ENCODE results near the gene UMOD.

Gene UMOD

GRCh38 chr16:20352615-20353014, at the start of gene UMOD:
UMOD (minus strand) TSS chr16:20352715; CDS start chr16:20350737, 1,978 bp downstream.
- DNase-seq = no peak

GRCh38 chr16:20401475-20402016, 49.0 kb upstream of the UMOD start:
- no peak for DNase-seq

GRCh38 chr16:20401066-20401465, 48.6 kb upstream of the UMOD start:
- DNase-seq = no peak

GRCh38 chr16:20399185-20399584, 46.7 kb upstream of the UMOD start:
- DNase-seq = no peak

DNA sequence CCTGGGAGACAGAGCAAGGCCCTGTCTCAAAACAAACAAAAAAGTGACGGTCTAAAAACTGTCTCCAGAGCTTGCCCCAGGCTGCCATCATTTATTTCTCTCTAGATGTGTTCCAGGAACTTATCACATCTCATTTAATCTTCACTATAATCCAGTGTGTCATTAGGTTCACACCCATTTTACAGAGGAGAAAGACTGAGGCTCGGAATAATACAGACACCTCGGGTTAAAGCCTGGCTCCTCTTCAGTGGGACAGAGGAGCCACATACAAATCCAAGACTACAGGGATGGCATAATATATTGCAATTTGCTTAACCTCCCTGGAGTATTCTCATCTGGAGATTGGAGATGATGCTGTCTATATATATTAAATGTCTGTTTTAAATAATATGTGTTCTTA, 46.1 kb upstream of the UMOD start:
- no peak for DNase-seq

DNA sequence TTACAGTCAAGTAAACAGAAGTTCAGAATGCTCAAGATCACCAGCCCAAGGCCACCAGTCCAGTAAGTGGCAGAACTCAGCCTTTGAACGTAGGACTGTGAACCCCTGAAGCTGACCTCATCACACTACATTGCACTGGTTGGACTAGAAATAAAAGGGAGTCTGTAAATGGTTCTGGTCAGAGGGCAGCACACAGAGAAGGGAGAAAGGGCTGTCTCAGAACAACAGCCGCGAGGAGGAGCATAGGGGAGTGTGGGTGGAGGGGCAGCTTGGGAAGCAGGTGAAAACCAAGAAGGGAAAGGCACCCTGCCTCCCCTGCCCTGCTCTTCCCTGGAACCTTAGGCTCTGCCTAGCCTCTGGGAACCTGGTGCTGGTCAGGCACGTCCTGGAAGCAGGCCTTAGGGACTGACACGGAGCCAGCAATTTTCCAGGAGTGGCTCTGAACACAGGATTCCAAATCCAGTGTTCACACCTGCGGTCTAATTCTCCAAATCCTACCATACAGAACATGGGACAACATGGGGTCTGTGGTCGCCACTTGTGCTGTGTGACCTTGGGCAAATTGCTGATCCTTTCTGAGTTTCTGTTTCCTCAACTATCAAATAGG, 45.1 kb upstream of the UMOD start:
- DNase-seq = no peak

- no peak for DNase-seq
These were observed 44.4 kb upstream of the UMOD start for GRCh38 chr16:20396846-20397467.

DNA sequence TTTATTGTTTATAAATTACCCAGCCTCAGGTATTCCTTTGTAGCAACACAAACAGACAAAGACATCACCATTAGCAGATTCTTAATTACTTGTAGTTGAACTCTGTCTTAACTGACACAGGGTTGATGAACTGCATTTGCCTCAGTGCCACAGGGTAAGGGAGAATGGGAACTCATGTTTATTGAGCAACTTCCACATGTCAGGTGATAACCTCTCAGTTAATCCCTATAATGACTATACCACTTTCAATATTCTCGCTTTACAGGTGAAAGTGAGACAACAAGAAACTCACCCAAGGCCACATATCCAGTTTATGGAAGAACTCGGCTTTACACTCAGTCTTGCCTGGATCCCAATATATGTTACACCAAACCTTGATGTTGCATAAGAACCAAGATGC, 43.4 kb upstream of the UMOD start:
- DNase-seq = no peak

DNA sequence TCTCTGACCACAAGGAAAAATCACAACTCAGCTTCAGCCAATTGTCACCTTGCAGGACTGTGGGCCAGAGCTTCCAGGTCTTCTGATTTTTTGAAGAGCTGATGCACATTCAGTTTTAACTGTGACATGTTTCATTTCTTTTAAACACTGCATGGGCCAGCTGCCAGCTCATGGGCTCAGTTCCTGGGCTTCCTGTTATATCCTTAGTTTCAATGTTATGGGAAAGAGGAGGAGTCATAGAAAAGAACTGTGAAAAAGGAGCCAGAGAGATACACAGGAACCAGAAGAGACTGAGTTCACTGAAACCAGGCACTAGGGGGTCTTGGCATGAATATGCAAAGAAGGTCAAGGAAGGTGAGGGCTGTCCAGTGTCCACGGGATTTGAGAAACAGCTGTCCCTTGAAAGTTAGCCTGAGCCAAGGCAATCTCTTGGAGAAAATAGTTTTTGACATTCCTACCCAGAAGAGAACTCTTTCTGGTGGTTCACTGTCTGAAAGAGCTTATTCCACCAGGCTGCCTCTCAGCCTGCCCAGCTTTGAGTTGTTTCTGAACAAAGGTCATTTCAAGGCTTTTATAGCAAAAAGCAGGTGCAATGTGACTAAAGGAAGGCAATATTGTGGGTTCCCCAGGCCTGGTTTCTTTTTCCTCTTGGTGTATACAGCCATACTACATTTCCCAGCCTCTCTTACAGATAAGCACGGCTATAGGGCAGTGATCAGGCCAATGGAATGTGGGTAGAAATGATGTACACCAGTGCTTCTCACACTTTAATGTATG, 41.5 kb upstream of the UMOD start:
- DNase-seq = no peak

DNA sequence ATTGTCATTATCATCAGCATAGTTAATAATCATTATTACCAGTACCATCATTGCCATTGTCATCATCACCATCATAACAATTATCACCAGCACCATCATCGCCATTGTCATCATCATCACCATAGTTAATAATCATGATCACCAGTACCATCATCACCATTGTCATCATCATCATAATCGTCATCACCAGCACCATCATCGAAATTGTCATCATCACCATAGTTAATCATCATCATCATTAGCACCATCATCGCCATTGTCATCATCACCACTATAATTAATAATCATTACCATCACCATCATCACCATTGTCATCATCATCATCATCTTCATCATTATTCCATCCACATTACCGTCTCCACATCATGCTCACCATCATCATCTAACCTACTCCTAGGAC, 38.5 kb upstream of the UMOD start:
- DNase-seq = no peak

- no peak for DNase-seq
These were observed 36.3 kb upstream of the UMOD start for GRCh38 chr16:20388854-20389253.

GRCh38 chr16:20387978-20388377, 35.5 kb upstream of the UMOD start:
- DNase-seq = no peak

DNA sequence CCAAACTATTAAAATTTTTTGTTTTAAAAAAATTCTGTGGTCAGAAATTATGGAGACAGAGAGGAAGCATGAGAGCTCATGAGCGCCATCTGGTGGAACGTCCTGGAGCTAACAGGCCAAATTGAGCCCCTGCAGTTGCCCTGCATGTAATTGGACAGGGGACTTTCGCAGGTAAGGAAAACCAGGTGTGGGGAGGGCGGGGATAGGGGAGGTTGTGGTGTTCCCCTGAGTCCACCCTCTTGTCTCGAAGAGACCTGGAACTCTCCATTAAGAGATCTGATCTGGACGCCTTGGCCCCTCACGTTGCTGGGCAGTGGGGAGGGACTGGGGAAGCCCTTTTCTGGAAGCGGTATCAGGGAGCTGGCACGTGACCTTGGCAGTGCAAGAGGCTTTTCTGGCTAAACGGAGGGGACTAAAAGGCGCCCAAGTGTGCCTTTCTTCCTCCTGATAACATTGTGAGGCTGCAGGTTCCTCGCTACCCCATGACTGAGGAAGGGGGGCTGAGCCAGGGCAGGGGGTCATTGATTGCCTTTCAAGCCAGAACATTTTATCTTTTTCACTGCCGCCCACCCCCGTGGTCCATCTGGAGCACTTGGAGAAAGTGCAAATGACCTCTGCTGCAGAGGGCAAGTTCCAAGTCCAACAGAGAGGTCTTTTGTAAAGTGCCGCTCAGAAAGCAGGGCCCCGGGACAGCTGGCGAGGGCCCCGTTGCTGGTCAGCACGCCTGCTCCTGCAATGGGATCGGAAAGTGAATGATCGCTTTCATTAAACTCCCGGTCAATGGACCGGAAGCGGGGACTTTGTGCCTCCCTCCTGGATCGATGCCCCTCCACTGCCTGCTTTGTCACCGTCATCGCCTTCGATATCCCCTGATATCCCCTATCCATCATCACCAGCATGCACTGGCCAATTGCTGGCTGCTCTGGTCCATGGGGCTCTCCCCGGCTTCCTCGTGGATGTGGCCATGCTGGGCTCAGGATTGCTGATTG, 33.6 kb upstream of the UMOD start:
- peak; percentile 34 for DNase-seq

DNA sequence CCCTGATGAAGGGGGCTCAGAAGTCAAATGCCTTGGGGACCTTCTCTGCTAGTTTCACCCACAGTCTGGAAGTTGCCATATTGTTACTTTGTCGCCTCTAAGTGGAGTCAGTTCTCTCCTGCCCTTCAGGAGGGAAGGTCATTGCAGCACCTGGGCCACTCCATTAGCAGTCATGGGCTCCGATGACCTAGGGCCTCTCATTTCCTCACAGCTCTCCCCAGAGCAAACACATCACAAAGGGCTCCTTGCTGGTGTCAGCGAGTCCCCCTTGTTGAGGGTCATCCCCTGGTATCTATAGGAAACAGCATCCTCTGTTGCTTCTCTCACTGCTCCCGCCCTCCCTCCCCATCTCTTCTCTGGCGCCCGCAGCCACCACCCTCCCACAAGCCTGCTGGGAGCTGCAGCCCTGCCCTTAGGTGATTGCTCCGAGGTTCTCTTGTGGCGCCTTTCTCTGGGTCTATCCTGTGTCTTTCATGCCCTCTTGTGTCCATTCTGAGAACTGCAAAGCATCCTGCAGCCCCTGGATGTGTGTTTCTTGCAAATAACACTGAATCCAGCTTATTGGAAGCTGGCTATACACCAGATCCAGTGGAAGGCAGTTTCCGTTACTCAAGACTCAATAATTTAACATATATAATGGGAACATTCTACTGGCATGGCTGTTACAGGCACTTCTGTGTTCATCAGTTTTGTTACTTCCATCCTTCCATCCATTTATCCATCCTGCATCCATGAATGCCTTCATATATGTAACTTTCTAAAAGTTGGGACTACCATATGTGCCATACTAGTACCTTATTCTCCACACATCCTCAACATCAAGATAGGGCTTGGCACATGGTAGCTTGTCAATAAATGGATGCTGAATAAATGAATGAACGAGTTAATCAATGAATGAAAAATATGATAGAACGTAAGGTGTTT, 30.9 kb upstream of the UMOD start:
- peak; percentile 67 for DNase-seq

DNA sequence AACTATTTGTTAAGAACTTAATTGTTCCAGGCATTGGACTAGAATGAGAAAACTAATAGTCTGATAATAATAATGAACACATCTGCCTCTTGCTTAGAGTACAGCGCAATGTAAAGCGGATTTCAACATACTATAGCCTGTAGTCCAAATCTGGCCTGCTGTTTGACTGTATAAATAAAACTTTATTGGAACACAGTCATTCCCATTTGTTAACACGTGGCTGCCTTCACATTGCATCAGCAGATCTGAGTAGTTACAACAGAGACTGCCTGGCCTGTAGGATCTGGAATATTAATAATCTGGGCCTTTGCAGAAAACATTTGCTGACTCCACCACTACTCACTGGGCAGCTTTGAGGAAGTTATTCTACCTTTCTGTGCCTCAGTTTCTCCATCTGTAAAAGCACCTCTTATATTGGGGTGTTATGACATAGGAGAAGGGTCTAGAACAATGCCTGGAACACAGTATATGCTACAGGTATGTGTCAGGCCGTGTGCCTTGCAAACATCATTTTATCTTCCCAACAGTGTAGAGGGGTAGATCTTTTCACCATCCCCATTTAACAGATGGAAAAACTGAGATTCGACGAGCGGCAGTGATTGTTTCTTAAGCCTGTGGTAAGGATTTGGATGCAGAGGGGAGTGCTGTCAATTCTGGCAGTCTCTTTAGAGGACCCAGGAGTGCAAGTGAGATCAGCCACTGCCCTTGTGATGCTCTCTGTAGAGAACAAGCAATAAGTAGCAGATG, 29.9 kb upstream of the UMOD start:
- no peak for DNase-seq

DNA sequence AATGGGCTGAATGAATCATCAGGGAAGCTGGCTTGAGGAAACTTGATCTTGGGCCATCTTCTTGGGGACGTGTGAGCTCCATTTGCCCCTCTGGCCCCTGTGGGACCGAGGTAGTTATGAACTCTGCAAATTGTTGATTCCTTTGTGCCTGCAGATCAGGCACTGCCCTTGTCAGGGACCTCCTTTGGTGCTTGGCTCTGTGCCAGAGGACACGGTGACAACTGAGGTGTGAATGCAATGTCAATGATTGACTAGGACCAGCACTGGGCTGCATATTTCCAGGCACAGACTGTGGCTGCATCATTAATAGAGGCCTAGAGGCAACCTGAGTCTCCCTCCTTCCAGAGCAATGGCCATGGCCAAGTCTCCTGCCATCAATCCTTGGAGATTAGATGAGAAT, 28.3 kb upstream of the UMOD start:
- no peak for DNase-seq

DNA sequence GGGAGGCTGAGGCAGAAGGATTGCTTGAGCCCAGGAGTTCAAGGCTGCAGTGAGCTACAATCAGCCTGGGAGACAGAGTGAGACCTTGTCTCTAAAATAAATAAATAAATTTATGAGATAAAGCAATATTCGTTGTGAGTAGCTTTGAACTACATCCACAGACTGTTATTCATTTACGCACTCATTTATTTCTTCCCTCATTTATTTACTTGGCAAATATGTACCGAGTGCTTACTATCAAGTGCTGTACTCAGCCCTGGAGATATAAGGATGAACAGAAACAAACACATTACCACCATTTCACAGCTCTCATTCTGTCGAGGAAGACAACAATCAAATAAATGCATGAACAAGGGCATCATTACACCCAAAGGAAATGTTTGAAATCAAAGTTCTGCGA, 24.7 kb upstream of the UMOD start:
- DNase-seq = no peak

DNA sequence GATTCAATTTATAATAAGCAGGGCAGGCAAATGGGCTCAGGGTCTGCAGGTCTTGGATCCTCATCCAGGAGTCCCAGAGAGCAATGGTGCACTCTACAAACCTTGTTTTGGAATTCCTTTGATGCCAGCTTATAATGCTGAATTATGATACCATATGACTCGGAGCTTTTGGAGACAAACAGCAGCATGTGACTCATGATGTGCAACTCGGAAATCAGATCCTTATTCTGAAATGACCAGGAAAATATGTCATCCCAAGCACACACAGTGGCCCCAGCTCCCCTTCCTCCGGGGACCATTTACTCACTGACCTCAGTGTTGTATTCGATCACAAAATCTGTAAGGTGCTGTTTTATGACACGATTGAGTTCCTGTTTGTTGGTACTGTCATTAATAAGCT, 20.2 kb upstream of the UMOD start:
- DNase-seq = no peak

DNA sequence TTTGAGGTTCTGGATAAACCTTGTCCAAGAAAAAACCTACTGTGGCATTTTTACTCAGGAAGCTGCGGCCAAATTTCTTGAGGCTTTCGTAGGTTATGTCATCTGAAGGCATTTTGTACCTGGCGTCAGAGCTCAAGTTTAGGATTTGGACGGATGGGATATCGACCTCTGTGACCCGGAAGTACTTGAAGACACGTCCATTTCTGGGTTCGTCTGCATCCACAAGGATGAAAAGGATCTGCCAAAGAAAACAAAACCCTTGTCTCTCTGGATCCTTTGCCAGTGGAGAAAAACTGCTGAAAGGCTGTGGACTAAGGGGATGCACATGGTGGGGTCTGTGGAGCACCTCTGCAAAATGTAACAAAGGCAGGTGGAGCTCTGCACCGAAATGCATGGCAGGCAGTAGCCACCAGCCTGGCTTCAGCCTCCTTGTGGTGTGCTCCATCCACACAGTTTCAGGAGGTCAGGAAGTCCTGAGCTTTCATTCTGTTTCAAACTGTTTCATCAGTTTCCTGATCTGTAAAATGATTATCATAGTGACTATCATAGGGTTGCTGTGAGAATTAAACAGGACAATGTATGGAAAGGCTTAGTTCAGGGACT, 17.0 kb upstream of the UMOD start:
- DNase-seq = no peak

GRCh38 chr16:20364051-20364450, 11.5 kb upstream of the UMOD start:
- DNase-seq = no peak

All from NCI-H146 (cell line).